Tongue (tissue), 2 donors: ENCODE data around the gene SLC25A21. TPM values are rescaled to one million over a fixed set of nuclear protein-coding genes. Genes with fewer than 3 reads are reported as not detected.
"Not testable (repeated sequence)": the region's sequence is repeated elsewhere in the genome, so short reads cannot be mapped to it uniquely, and the experiment has no call there.

Experiments
- DNase-seq: peaks from one replicate; pipeline ENCODE4 v3.0.0-alpha.2; 2015
- total RNA-seq: library from RNA; depleted of rRNA; stranded (reverse); fragments of >200 nt; gene quantifications from one replicate; pipeline ENCODE4 v1.2.3, GENCODE V29; 2014

SLC25A21 gene
- total RNA-seq, 1 donor from 2014 or later, result 1.3 TPM

- no peak for DNase-seq
Observed at GRCh38 chr14:37186865-37187264, 14.5 kb upstream of the SLC25A21 start.

GRCh38 chr14:37185670-37186069, 13.3 kb upstream of the SLC25A21 start:
- DNase-seq, result no peak

GRCh38 chr14:37184520-37184919, 12.1 kb upstream of the SLC25A21 start:
- DNase-seq, result not testable (repeated sequence)

GRCh38 chr14:37181441-37181840, 9.0 kb upstream of the SLC25A21 start:
- no peak for DNase-seq

- not testable (repeated sequence) for DNase-seq
Observed at GRCh38 chr14:37180886-37181285, 8.5 kb upstream of the SLC25A21 start.

- no peak for DNase-seq
Observed at GRCh38 chr14:37179896-37180502, 7.6 kb upstream of the SLC25A21 start.

GRCh38 chr14:37172936-37173614, 669 bp upstream of the SLC25A21 start:
- no peak for DNase-seq

- no peak for DNase-seq
Observed at GRCh38 chr14:37171678-37172023, 755 bp downstream of the SLC25A21 start.

GRCh38 chr14:37170993-37171392, 1.4 kb downstream of the SLC25A21 start:
- no peak for DNase-seq

GRCh38 chr14:37170237-37170636, 2.2 kb downstream of the SLC25A21 start:
- no peak for DNase-seq

GRCh38 chr14:37168721-37169120, 3.7 kb downstream of the SLC25A21 start:
- DNase-seq, result peak; percentile 17

GRCh38 chr14:37167151-37168047, 5.0 kb downstream of the SLC25A21 start:
- DNase-seq, result no peak

GRCh38 chr14:37165794-37166193, 6.6 kb downstream of the SLC25A21 start:
- no peak for DNase-seq

- not testable (repeated sequence) for DNase-seq
Observed at GRCh38 chr14:37162307-37162706, 10.1 kb downstream of the SLC25A21 start.

- no peak for DNase-seq
Observed at GRCh38 chr14:37157987-37158386, 14.4 kb downstream of the SLC25A21 start.

GRCh38 chr14:37153483-37153882, 18.9 kb downstream of the SLC25A21 start:
- DNase-seq, result no peak

- DNase-seq, result no peak
Observed at GRCh38 chr14:37153005-37153404, 19.4 kb downstream of the SLC25A21 start.

GRCh38 chr14:37150414-37150813, 22.0 kb downstream of the SLC25A21 start:
- DNase-seq, result peak; percentile 69

- DNase-seq, result no peak
Observed at GRCh38 chr14:37147310-37147880, 25.0 kb downstream of the SLC25A21 start.

- not testable (repeated sequence) for DNase-seq
Observed at GRCh38 chr14:37146438-37146837, 26.0 kb downstream of the SLC25A21 start.

- no peak for DNase-seq
Observed at GRCh38 chr14:37145395-37145794, 27.0 kb downstream of the SLC25A21 start.

- no peak for DNase-seq
Observed at GRCh38 chr14:37144729-37145363, 27.6 kb downstream of the SLC25A21 start.
